Prostate gland (tissue), 2 donors: ENCODE data around the gene TREX2.

ENCODE experiments used
- POLR2A ChIP-seq: fragments of 450-650 bp; IDR thresholded peaks from one replicate; pipeline ENCODE4 v1.6.1; 2016; ENCODE audit warnings: antibody characterized with exemption, mild to moderate bottlenecking
- POLR2AphosphoS5 ChIP-seq: sonication (generic); formaldehyde crosslinking; IDR thresholded peaks from one replicate; pipeline ENCODE4 v1.6.1; 2017; ENCODE audit warnings: antibody characterized with exemption
- TF ChIP-seq, protein P1 (sequence below), 4 experiments: fragments of 200-600 bp in 2 of 4; fragments of 450-650 bp in 2 of 4; sonication (generic) in 2 of 4; IDR thresholded peaks; 1 replicate in 3 of 4; 2 replicates in 1 of 4; pipeline ENCODE4 v1.5.1; 2016 to 2019; ENCODE audit warnings: antibody characterized with exemption in 4 of 4, mild to moderate bottlenecking in 2 of 4, moderate library complexity in 2 of 4

DNA sequence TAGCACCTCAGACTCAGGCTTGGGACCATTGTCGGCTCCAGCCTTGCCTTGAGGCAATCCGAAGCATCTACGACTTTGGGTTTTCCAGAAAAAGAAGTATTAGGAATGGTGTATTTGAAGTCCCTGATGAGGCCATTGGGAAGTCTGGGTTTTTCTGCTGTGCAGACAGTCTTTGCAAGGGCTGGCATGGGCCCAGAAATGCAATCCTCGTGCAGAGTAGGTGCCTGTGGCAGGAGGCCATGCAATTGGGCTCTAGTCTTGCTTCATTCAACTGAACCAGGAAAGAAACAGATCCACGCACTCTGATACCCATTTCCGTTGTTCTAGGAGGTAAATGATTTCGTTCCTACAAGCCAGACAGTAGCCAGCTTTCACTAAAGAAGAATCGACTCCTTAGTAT, 22.2 kb downstream of the TREX2 start:
- TF ChIP-seq, protein P1, sequence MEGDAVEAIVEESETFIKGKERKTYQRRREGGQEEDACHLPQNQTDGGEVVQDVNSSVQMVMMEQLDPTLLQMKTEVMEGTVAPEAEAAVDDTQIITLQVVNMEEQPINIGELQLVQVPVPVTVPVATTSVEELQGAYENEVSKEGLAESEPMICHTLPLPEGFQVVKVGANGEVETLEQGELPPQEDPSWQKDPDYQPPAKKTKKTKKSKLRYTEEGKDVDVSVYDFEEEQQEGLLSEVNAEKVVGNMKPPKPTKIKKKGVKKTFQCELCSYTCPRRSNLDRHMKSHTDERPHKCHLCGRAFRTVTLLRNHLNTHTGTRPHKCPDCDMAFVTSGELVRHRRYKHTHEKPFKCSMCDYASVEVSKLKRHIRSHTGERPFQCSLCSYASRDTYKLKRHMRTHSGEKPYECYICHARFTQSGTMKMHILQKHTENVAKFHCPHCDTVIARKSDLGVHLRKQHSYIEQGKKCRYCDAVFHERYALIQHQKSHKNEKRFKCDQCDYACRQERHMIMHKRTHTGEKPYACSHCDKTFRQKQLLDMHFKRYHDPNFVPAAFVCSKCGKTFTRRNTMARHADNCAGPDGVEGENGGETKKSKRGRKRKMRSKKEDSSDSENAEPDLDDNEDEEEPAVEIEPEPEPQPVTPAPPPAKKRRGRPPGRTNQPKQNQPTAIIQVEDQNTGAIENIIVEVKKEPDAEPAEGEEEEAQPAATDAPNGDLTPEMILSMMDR (IDR thresholded peaks at IDR 0.05) = no peak
- no peak for TF ChIP-seq POLR2A
- TF ChIP-seq POLR2AphosphoS5 = no peak
